Endodermal cell (in vitro differentiated cells): ENCODE results near the gene BRD3. TPM values are rescaled to one million over a fixed set of nuclear protein-coding genes. Genes with fewer than 3 reads are reported as not detected.

Experiments
- DNase-seq: peaks from one replicate; pipeline ENCODE4 v3.0.0-alpha.2; 2017
- H3K27ac ChIP-seq: 2 replicates; pipeline ENCODE4 v1.5.1; 2013; ENCODE audit warnings: mild to moderate bottlenecking, low read depth, low read length, moderate library complexity
- H3K27me3 ChIP-seq: 2 replicates; pipeline ENCODE4 v1.6.1; 2013; ENCODE audit warnings: mild to moderate bottlenecking, low read length, moderate library complexity; ENCODE audit not compliant: insufficient read depth, control insufficient read depth, poor library complexity, severe bottlenecking
- H3K36me3 ChIP-seq: 2 replicates; pipeline ENCODE4 v1.7.0; 2013; ENCODE audit warnings: mild to moderate bottlenecking, low read length, moderate library complexity; ENCODE audit not compliant: control insufficient read depth, insufficient read depth
- H3K4me1 ChIP-seq: one replicate; pipeline ENCODE4 v1.7.0; 2013; ENCODE audit warnings: low read length; ENCODE audit not compliant: control insufficient read depth, insufficient read depth
- H3K4me3 ChIP-seq: 2 replicates; pipeline ENCODE4 v1.5.1; 2013; ENCODE audit warnings: mild to moderate bottlenecking, low read length, moderate library complexity
- H3K9ac ChIP-seq: 2 replicates; pipeline ENCODE4 v1.6.1; 2013; ENCODE audit warnings: mild to moderate bottlenecking, low read length, moderate library complexity; ENCODE audit not compliant: poor library complexity, severe bottlenecking; ENCODE audit errors: extremely low read depth
- H3K9me3 ChIP-seq: 2 replicates; pipeline ENCODE4 v1.6.1; 2013; ENCODE audit warnings: mild to moderate bottlenecking, low read length, moderate library complexity; ENCODE audit not compliant: control insufficient read depth
- H3K27ac Mint-ChIP-seq: 2 replicates; pipeline ENCODE4 v1.8.0; 2020; ENCODE audit warnings: mixed read lengths
- H3K27me3 Mint-ChIP-seq: 2 replicates; pipeline ENCODE4 v1.8.0; 2021; ENCODE audit warnings: mild to moderate bottlenecking, mixed read lengths; ENCODE audit not compliant: insufficient read depth
- H3K36me3 Mint-ChIP-seq: 2 replicates; pipeline ENCODE4 v1.8.0; 2020; ENCODE audit warnings: low read depth, mixed read lengths
- H3K4me1 Mint-ChIP-seq: 2 replicates; pipeline ENCODE4 v1.8.0; 2020; ENCODE audit warnings: mixed read lengths
- H3K4me3 Mint-ChIP-seq: 2 replicates; pipeline ENCODE4 v1.8.0; 2020; ENCODE audit warnings: mild to moderate bottlenecking, moderate library complexity, mixed read lengths
- H3K9me3 Mint-ChIP-seq: 2 replicates; pipeline ENCODE4 v1.8.0; 2020; ENCODE audit warnings: mild to moderate bottlenecking, mixed read lengths
- CTCF ChIP-seq: fragments of 200-600 bp; sonication (generic); conservative IDR thresholded peaks from 2 replicates; pipeline ENCODE4 v1.5.0; 2021; ENCODE audit warnings: antibody characterized with exemption, mild to moderate bottlenecking
- WGBS, 2 experiments: methylation state at CpG; one replicate each; pipeline versions ENCODE4 v1.1.5 to v1.1.7; 2013; ENCODE audit warnings: missing lambda C conversion rate in 2 of 2, mixed read lengths in 1 of 2; ENCODE audit not compliant: insufficient coverage in 1 of 2, insufficient read length in 1 of 2; 5-methylcytosine and 5-hydroxymethylcytosine counted together
- total RNA-seq, 2 donors: library from RNA; stranded (reverse); fragmentation: NEBNext Ultra II Directional in 1 of 2; extraction: Animal tissue kit (Norgen Biotek cat#: 25700) in 1 of 2; gene quantifications; 2 replicates in 1 of 2; 3 replicates in 1 of 2; pipeline ENCODE4 v1.2.1, GENCODE V29; 2021

BRD3 gene
- total RNA-seq, 2 donors from 2014 or later, result 92.3 to 103 TPM

DNA sequence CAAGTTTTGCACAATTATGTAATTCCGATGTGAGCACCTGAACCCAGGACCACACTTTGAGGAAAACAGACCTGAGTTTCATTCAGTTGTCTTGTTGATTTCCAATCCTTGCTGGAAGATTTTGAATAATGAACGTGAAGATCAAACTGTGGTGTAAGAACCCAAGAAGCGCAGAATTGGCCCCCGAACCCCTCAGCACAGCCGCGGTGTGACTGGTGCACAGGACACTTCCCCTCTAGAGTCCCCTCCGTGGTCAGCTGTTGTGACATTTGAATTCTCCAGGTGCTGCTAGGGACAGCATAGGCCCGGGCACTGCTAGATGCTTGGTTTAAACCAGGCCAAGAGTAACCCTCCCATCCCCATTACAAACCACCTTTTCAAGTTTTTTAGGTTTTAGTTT lies 40.8 kb downstream of the BRD3 start:
- Mint-ChIP-seq H3K27ac (no peak overlapping the region), H3K4me3 (peak overlapping the region; percentile 67), H3K27me3 (no peaks in the 10 kb centered on the region), H3K4me1 (peaks cover 2% of the 10 kb centered on the region), H3K9me3 (no peaks in the 10 kb centered on the region), H3K36me3 (peaks cover 19% of the 10 kb centered on the region)
- no peaks in the 10 kb centered on the region for H3K27me3 ChIP-seq
- WGBS, 2 experiments, result 94 to 97% methylated on average over 6 to 8 of the region's 8 CpGs
- no peaks in the 10 kb centered on the region for H3K9me3 ChIP-seq
- no peaks in the 10 kb centered on the region for H3K4me1 ChIP-seq
- no peak overlapping the region for H3K4me3 ChIP-seq
- no peak overlapping the region for H3K27ac ChIP-seq
- peaks cover 12% of the 10 kb centered on the region for H3K36me3 ChIP-seq
- no peak for TF ChIP-seq CTCF
- DNase-seq, result no peak
- H3K9ac ChIP-seq, result no peak overlapping the region

GRCh38 chr9:134026581-134026980 lies 41.2 kb downstream of the BRD3 start:
- no peak overlapping the region for H3K9ac ChIP-seq
- peaks cover 2% of the 10 kb centered on the region for H3K4me1 Mint-ChIP-seq

GRCh38 chr9:134025606-134026541 lies 42.0 kb downstream of the BRD3 start:
- Mint-ChIP-seq H3K9me3 (no peaks in the 10 kb centered on the region), H3K27ac (no peak overlapping the region), H3K4me1 (peaks cover 2% of the 10 kb centered on the region), H3K27me3 (no peaks in the 10 kb centered on the region), H3K36me3 (peaks cover 15% of the 10 kb centered on the region), H3K4me3 (peak overlapping the region; percentile 67)
- Histone ChIP-seq H3K4me3 (peak overlapping the region; percentile 86), H3K9ac (peak overlapping the region; percentile 55), H3K36me3 (peaks cover 7% of the 10 kb centered on the region), H3K27me3 (no peaks in the 10 kb centered on the region), H3K4me1 (no peaks in the 10 kb centered on the region), H3K27ac (peak overlapping the region; percentile 73), H3K9me3 (no peaks in the 10 kb centered on the region)
- TF ChIP-seq CTCF, result peak; percentile 70
- peak; percentile 85 for DNase-seq
- WGBS, 2 experiments, result 19 to 28% methylated on average over 43 to 66 of the region's 66 CpGs

More at GRCh38 chr9:134026581-134026980, 41.2 kb downstream of the BRD3 start:
- Histone ChIP-seq H3K27ac (no peak overlapping the region), H3K9me3 (no peaks in the 10 kb centered on the region), H3K4me3 (peak overlapping the region; percentile 86), H3K27me3 (no peaks in the 10 kb centered on the region), H3K4me1 (no peaks in the 10 kb centered on the region), H3K36me3 (peaks cover 9% of the 10 kb centered on the region)
- peak overlapping the region; percentile 67 for H3K4me3 Mint-ChIP-seq
- peak; percentile 49 for DNase-seq
- WGBS, 2 experiments, result 89 to 90% methylated on average over 16 to 18 of the region's 18 CpGs
- no peak for TF ChIP-seq CTCF
- no peak overlapping the region for H3K27ac Mint-ChIP-seq
- H3K36me3 Mint-ChIP-seq, result peaks cover 19% of the 10 kb centered on the region
- no peaks in the 10 kb centered on the region for H3K9me3 Mint-ChIP-seq
- H3K27me3 Mint-ChIP-seq, result no peaks in the 10 kb centered on the region
